Stimulated activated CD4-positive, alpha-beta T cell treated with anti-CD3 and anti-CD28 coated beads, Interleukin-2, amount 100 ng/mL, for 48 hours (primary cell): ENCODE results near the gene RALGAPB.
A peak's percentile ranks its signal among the peaks of the same experiment; 100 is the strongest.
"Not testable (repeated sequence)": the region's sequence is repeated elsewhere in the genome, so short reads cannot be mapped to it uniquely, and the experiment has no call there.

Experiments
- DNase-seq, 2 donors: peaks; one replicate each; pipeline ENCODE4 v3.0.0-alpha.2; 2020

Gene RALGAPB

GRCh38 chr20:38499366-38499765 is 26.7 kb downstream of the RALGAPB start:
- no peak for DNase-seq

- DNase-seq, result no peak
Observed at GRCh38 chr20:38501858-38502436, 29.3 kb downstream of the RALGAPB start.

GRCh38 chr20:38504368-38505090 is 31.9 kb downstream of the RALGAPB start:
- DNase-seq, result no peak

GRCh38 chr20:38505091-38505455 is 32.4 kb downstream of the RALGAPB start:
- no peak for DNase-seq

GRCh38 chr20:38511726-38512125 is 39.1 kb downstream of the RALGAPB start:
- DNase-seq, result not testable (repeated sequence)

GRCh38 chr20:38514185-38514584 is 41.5 kb downstream of the RALGAPB start:
- DNase-seq, result no peak

GRCh38 chr20:38514947-38515346 is 42.3 kb downstream of the RALGAPB start:
- no peak for DNase-seq

GRCh38 chr20:38515631-38516030 is 43.0 kb downstream of the RALGAPB start:
- no peak for DNase-seq

- DNase-seq, result no peak
Observed at GRCh38 chr20:38519426-38519825, 46.8 kb downstream of the RALGAPB start.

GRCh38 chr20:38520261-38520660 is 47.6 kb downstream of the RALGAPB start:
- no peak for DNase-seq

GRCh38 chr20:38523697-38524096 is 51.1 kb downstream of the RALGAPB start:
- no peak for DNase-seq

- DNase-seq, result no peak
Observed at GRCh38 chr20:38528167-38528566, 55.5 kb downstream of the RALGAPB start.

GRCh38 chr20:38531021-38531420 is 58.4 kb downstream of the RALGAPB start:
- DNase-seq, result no peak

- DNase-seq, result peak; percentile 2 to 6
Observed at GRCh38 chr20:38534756-38535155, 62.1 kb downstream of the RALGAPB start.

- DNase-seq, result no peak
Observed at GRCh38 chr20:38536310-38536709, 63.7 kb downstream of the RALGAPB start.

GRCh38 chr20:38537176-38537575 is 64.5 kb downstream of the RALGAPB start:
- DNase-seq, result no peak

- DNase-seq, result no peak
Observed at GRCh38 chr20:38538789-38539188, 66.1 kb downstream of the RALGAPB start.

- DNase-seq, result no peak
Observed at GRCh38 chr20:38543014-38543906, 70.6 kb downstream of the RALGAPB start.

- DNase-seq, result no peak
Observed at GRCh38 chr20:38545771-38546170, 73.1 kb downstream of the RALGAPB start.

- no peak for DNase-seq
Observed at GRCh38 chr20:38547288-38548085, 74.8 kb downstream of the RALGAPB start.

- no peak for DNase-seq
Observed at GRCh38 chr20:38548356-38549083, 75.9 kb downstream of the RALGAPB start.

GRCh38 chr20:38550274-38550673 is 77.6 kb downstream of the RALGAPB start:
- DNase-seq, result no peak
